LNCaP clone FGC (cell line): Measurements from ENCODE around the gene EPB41L2.
A peak's percentile ranks its signal among the peaks of the same experiment; 100 is the strongest.

Experiments used
- DNase-seq: peaks from one replicate; pipeline ENCODE4 v3.0.0-alpha.2; 2011; ENCODE audit warnings: low read depth
- H3K4me3 ChIP-seq: 2 replicates; pipeline ENCODE4 v1.5.1; 2011; ENCODE audit warnings: mild to moderate bottlenecking, low read depth, low read length, control low read depth
- TF ChIP-seq, protein P1 (sequence below): IDR thresholded peaks from 2 replicates; pipeline ENCODE4 v1.5.1; 2012; ENCODE audit warnings: mild to moderate bottlenecking; ENCODE audit not compliant: control insufficient read depth, insufficient read depth; ENCODE audit errors: extremely low read depth

The EPB41L2 gene

DNA sequence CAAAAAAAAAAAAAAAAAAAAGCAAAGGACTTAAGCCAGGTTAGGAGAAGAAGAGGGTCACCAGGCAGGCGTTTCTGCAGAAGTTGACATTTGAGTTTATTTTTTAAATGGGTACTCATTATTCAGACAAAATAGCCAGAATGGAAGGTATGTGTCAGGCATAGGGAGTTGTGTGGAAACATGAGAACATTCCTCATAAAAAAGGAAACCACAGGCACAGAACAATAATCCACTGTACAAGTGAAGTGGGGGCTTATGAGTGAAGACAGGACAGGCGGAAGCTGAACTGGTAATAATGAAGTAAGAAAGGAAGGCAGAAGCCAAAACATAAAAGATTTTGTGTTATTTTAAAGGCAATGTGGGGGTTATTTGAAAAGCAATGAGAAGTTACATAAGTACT lies 104.6 kb downstream of the EPB41L2 start:
- no peak overlapping the region for H3K4me3 ChIP-seq

DNA sequence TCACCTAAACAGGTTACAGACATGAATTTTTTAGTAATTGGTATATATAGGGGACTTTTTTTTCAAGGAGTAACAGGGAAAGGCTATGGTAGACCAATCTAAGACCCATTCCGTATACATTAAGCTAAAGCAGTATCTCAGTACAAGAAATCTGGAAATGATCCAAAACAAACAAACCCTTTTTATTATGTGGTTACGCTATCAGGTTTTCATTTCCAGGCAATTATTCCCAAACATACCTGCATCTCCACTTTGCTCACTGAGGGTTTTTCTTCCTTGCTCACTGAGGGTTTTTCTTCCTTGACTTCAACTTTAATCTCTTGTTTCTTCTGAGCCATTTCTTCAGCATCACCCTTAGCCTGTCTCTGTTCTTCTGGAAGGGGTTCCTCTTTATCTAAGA lies 107.3 kb downstream of the EPB41L2 start:
- TF ChIP-seq, protein P1, sequence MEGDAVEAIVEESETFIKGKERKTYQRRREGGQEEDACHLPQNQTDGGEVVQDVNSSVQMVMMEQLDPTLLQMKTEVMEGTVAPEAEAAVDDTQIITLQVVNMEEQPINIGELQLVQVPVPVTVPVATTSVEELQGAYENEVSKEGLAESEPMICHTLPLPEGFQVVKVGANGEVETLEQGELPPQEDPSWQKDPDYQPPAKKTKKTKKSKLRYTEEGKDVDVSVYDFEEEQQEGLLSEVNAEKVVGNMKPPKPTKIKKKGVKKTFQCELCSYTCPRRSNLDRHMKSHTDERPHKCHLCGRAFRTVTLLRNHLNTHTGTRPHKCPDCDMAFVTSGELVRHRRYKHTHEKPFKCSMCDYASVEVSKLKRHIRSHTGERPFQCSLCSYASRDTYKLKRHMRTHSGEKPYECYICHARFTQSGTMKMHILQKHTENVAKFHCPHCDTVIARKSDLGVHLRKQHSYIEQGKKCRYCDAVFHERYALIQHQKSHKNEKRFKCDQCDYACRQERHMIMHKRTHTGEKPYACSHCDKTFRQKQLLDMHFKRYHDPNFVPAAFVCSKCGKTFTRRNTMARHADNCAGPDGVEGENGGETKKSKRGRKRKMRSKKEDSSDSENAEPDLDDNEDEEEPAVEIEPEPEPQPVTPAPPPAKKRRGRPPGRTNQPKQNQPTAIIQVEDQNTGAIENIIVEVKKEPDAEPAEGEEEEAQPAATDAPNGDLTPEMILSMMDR, result no peak
- DNase-seq, result no peak
- H3K4me3 ChIP-seq, result no peak overlapping the region

More for the DNA sequence above, 104.6 kb downstream of the EPB41L2 start:
- TF ChIP-seq, protein P1, result no peak
- DNase-seq, result no peak

DNA sequence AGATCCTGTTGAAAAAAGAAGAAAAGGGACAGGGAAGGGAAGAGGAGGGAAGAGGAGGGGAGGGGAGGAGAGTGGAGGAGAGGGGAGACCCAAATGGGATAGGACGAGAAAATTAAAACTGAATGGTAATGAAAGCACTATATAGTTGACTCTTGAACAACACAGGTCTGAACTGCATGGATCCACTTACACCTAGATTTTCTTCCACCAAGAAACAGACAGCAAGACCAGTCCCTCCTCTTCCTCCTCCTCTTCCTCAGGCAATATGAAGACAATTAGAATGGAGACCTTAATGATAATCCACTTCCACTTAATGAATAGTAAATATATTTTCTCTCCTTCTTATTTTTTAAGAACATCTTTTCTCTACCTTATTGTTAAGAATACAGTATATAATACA lies 113.5 kb downstream of the EPB41L2 start:
- TF ChIP-seq, protein P1, result no peak
- no peak for DNase-seq
- no peak overlapping the region for H3K4me3 ChIP-seq

DNA sequence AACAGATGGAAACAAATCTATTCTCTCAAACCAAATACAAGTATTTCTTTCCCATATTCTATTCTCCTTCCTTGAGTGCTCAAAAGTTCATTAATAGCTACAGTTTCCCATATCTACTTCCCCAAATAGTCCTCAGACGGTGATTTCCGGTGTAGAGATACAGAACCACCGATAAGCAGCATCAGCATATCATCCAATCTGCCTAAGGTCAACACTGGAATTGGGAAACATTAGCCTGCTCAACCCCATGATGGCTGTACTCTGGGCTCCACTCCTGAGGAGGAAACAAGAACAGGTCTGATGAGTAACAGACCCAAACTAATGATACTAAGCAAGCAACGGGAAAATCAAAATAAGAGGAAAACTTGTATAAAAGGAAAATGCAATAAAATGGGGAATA lies 115.6 kb downstream of the EPB41L2 start:
- H3K4me3 ChIP-seq, result no peak overlapping the region
- TF ChIP-seq, protein P1, result no peak
- peak; percentile 57 for DNase-seq

GRCh38 chr6:130946076-130946475 lies 117.0 kb downstream of the EPB41L2 start:
- no peak overlapping the region for H3K4me3 ChIP-seq
- TF ChIP-seq, protein P1, result no peak
- DNase-seq, result no peak

DNA sequence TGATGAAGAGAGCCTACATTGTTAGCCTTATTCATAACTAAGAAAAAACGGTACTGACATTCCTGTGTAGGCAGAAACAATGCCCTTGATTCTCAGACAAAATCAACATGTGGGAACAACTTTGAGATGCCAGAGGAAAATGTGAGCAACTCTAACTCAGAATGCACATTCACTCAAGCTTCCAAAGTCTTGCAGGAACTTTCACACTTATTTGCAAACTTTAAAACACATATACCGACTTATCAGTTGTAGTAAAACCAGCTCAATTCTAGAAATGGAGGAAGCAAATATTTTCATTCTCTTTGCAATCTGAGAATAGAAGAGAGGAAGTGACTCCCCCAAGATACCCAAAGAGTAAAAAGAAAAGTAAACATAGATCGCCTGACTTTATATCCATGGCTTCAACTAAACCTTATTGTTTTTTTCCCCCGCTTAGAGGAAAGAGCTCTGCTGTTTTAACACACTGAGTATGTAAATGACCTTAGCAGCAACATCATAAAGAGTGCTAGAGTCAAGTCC lies 117.6 kb downstream of the EPB41L2 start:
- H3K4me3 ChIP-seq, result no peak overlapping the region
- TF ChIP-seq, protein P1, result no peak
- DNase-seq, result no peak

GRCh38 chr6:130944486-130944885 lies 118.6 kb downstream of the EPB41L2 start:
- DNase-seq, result no peak
- TF ChIP-seq, protein P1, result no peak
- no peak overlapping the region for H3K4me3 ChIP-seq
